Type B pancreatic cell (in vitro differentiated cells): ENCODE measurements around the gene AGPAT3. TPM values are rescaled to one million over a fixed set of nuclear protein-coding genes. Genes with fewer than 3 reads are reported as not detected.

Experiments used
- DNase-seq: peaks from one replicate; pipeline ENCODE4 v3.0.0; 2021; ENCODE audit warnings: mixed read lengths; ENCODE audit not compliant: unreplicated experiment; ENCODE audit errors: extremely low spot score
- H3K27ac Mint-ChIP-seq: 2 replicates; pipeline ENCODE4 v1.8.0; 2021; ENCODE audit warnings: mild to moderate bottlenecking, mixed read lengths
- H3K27me3 Mint-ChIP-seq: 2 replicates; pipeline ENCODE4 v1.8.0; 2021; ENCODE audit warnings: mixed read lengths
- H3K36me3 Mint-ChIP-seq: 2 replicates; pipeline ENCODE4 v1.8.0; 2021; ENCODE audit warnings: mixed read lengths
- H3K4me1 Mint-ChIP-seq: one replicate; pipeline ENCODE4 v1.8.0; 2021; ENCODE audit warnings: mixed read lengths; ENCODE audit not compliant: unreplicated experiment
- H3K4me3 Mint-ChIP-seq: 2 replicates; pipeline ENCODE4 v1.8.0; 2021; ENCODE audit warnings: mild to moderate bottlenecking, mixed read lengths
- H3K9me3 Mint-ChIP-seq: 2 replicates; pipeline ENCODE4 v1.8.0; 2021; ENCODE audit warnings: mixed read lengths
- total RNA-seq: library from RNA; stranded (reverse); gene quantifications from 2 replicates; pipeline ENCODE4 v1.2.1, GENCODE V29; 2021; ENCODE audit warnings: low replicate concordance
- TF ChIP-seq, protein P1 (sequence below): fragments of 200-600 bp; sonication (generic); conservative IDR thresholded peaks from 2 replicates; pipeline ENCODE4 v1.5.0; 2021; ENCODE audit warnings: antibody characterized with exemption, mild to moderate bottlenecking

AGPAT3 gene
- total RNA-seq, 1 donor from 2014 or later = 59.2 TPM

DNA sequence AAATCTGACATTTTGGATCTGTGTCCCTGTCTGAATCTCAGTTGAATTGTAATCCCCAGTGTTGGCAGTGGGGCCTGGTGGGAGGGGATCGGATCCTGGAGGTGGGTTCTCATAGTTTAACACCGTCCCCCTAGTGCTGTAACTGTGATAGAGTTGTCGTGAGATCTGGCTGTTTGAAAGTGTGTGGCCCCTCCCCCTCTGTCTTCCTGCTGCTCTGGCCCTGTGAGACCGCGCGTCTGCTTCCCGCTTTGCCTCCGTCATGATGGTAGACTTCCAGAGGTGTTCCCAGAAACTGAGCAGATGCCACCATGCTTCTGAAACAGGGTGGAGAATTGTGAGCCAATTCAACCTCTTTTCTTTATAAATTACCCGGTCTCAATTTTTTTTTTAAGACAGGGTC lies 25.0 kb downstream of the AGPAT3 start:
- H3K9me3 Mint-ChIP-seq = no peaks in the 10 kb centered on the region
- DNase-seq = no peak
- peaks cover 23% of the 10 kb centered on the region for H3K4me1 Mint-ChIP-seq
- TF ChIP-seq, protein P1, sequence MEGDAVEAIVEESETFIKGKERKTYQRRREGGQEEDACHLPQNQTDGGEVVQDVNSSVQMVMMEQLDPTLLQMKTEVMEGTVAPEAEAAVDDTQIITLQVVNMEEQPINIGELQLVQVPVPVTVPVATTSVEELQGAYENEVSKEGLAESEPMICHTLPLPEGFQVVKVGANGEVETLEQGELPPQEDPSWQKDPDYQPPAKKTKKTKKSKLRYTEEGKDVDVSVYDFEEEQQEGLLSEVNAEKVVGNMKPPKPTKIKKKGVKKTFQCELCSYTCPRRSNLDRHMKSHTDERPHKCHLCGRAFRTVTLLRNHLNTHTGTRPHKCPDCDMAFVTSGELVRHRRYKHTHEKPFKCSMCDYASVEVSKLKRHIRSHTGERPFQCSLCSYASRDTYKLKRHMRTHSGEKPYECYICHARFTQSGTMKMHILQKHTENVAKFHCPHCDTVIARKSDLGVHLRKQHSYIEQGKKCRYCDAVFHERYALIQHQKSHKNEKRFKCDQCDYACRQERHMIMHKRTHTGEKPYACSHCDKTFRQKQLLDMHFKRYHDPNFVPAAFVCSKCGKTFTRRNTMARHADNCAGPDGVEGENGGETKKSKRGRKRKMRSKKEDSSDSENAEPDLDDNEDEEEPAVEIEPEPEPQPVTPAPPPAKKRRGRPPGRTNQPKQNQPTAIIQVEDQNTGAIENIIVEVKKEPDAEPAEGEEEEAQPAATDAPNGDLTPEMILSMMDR = no peak
- no peaks in the 10 kb centered on the region for H3K27me3 Mint-ChIP-seq
- no peak overlapping the region for H3K4me3 Mint-ChIP-seq
- H3K27ac Mint-ChIP-seq = no peak overlapping the region
- peaks cover 23% of the 10 kb centered on the region for H3K36me3 Mint-ChIP-seq

DNA sequence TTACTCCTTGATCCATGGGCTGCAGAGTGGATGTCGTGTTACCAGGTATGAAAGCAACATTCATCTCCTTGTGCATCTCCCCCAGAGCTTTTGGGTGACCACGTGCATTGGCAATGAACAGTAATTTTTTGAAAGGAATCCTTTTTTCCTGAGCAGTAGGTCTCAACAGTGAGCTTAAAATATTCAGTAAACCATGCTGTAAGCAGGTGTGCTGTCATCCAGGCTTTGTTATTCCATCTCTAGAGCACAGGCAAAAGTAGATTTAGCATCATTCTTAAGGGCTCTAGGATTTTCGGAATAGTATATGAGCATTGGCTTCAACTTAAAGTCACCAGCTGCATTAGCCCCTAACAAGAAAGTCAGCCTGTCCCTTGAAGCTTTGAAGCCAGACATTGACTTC lies 27.3 kb downstream of the AGPAT3 start:
- TF ChIP-seq, protein P1 = no peak
- Mint-ChIP-seq H3K27ac (no peak overlapping the region), H3K4me1 (peaks cover 27% of the 10 kb centered on the region), H3K9me3 (no peaks in the 10 kb centered on the region), H3K36me3 (peaks cover 23% of the 10 kb centered on the region), H3K27me3 (no peaks in the 10 kb centered on the region), H3K4me3 (no peak overlapping the region)
- no peak for DNase-seq

DNA sequence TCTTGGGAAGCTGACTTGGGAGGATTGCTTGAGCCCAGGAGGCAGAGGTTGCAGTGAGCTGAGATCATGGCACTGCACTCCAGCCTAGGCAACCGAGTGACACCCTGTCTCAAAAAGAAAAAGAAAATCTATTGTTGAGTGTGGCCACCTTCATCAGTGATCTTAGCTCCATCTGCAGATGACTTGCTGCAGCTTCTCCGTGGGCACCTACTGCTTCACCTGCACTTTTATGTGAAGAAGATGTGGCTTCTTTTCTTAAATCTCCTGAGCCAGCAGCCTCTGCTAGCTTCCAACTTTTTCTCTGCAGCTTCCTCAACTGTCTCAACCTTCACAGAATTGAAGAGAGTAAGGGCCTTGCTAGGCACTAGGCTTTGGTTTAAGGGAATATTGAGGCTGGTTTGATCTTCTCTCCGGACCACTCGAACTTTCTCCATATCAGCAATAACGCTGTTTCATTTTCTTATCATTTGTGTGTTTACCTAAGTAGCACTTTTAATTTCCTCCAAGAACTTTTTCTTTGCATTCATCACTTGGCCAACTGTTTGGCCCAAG lies 28.0 kb downstream of the AGPAT3 start:
- TF ChIP-seq, protein P1 = no peak
- H3K9me3 Mint-ChIP-seq = peaks cover 2% of the 10 kb centered on the region
- peaks cover 27% of the 10 kb centered on the region for H3K36me3 Mint-ChIP-seq
- no peaks in the 10 kb centered on the region for H3K27me3 Mint-ChIP-seq
- H3K4me3 Mint-ChIP-seq = peak overlapping the region; percentile 16
- H3K27ac Mint-ChIP-seq = peak overlapping the region; percentile 4
- no peak for DNase-seq
- peaks cover 29% of the 10 kb centered on the region for H3K4me1 Mint-ChIP-seq

DNA sequence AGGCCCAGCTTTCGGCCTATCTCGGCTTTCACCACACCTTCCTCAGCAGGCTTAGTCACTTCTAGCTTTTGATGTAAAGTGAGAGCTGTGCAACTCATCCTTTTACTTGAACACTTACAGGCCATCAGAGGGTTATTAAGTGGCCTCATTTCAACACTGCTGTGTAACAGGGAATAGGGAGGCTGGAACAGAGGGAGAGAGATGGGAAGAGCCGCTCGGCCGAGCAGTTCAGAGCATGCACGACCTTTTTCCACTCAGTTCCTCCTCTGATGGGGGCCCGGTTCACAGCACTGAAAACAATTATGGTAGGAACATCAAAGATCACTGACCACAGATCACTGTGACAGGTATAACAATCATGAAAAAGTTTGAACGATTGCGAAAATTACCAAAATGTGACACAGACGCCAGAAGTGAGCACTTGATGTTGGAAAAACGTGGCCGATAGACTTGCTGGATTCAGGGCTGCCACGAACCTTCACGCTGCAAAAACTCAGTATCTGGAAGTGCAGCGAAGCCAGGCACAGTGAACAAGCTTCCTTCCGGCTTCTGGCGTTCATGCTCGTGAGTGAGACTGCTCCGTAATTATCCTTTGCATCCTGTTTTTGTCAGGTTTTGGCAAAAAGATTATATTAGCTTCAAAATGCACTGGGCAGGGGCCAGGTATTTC lies 28.6 kb downstream of the AGPAT3 start:
- no peak for DNase-seq
- TF ChIP-seq, protein P1 = no peak
- Mint-ChIP-seq H3K27ac (peak overlapping the region; percentile 4), H3K9me3 (peaks cover 5% of the 10 kb centered on the region), H3K36me3 (peaks cover 26% of the 10 kb centered on the region), H3K4me1 (peaks cover 32% of the 10 kb centered on the region), H3K4me3 (peak overlapping the region; percentile 16), H3K27me3 (no peaks in the 10 kb centered on the region)

DNA sequence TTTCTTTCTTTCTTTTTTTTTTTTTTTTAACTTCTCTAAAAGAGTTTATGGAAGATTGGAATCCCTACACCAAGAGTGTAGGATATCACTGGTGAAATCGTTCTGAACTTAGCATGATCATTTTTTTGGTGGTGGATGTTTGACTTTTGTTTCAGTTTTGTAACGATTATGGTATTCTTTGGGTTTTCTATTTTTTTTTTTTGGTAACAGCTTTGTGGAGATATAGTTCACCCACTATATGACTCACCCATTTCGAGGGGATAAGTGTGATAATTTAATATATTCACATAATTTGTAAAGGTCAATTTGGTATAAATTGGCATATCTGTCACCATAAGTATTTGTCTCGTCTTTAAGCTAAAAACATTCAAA lies 29.2 kb downstream of the AGPAT3 start:
- H3K36me3 Mint-ChIP-seq = peaks cover 30% of the 10 kb centered on the region
- H3K27ac Mint-ChIP-seq = no peak overlapping the region
- H3K4me3 Mint-ChIP-seq = no peak overlapping the region
- H3K27me3 Mint-ChIP-seq = no peaks in the 10 kb centered on the region
- no peak for DNase-seq
- peaks cover 32% of the 10 kb centered on the region for H3K4me1 Mint-ChIP-seq
- TF ChIP-seq, protein P1 = no peak
- H3K9me3 Mint-ChIP-seq = peaks cover 5% of the 10 kb centered on the region
